G401 (cell line): ENCODE results near the gene SCD. TPM values are rescaled to one million over a fixed set of nuclear protein-coding genes. Genes with fewer than 3 reads are reported as not detected.

ENCODE experiments used
- DNase-seq: peaks from one replicate; pipeline ENCODE4 v3.0.0-alpha.2; 2015; ENCODE audit warnings: low spot score
- in situ Hi-C: cut with HindIII; loops from 2 replicates; pipeline ENCODE4 v1.10.0; 2016; ENCODE audit warnings: low sequenced_read_pairs, mixed read lengths
- total RNA-seq: library from RNA; depleted of rRNA; stranded (reverse); fragments of >200 nt; shearing (Covaris generic); gene quantifications from 2 replicates; pipeline ENCODE4 v1.2.3, GENCODE V29; 2014

SCD gene
- total RNA-seq, 1 experiment from 2014 or later: 607 TPM

GRCh38 chr10:100334762-100335161, 12.3 kb upstream of the SCD start:
- DNase-seq: no peak
- in situ Hi-C loops: loop anchor here (25.0 kb wide), 1 partner anchor 178 kb away; the partner anchor contains the start of gene SEC31B

- in situ Hi-C loops: loop anchor here (25.0 kb wide), 1 partner anchor 174 kb away; the partner anchor contains the start of gene SEC31B
- DNase-seq: peak; percentile 74
Observed at GRCh38 chr10:100338434-100339036, 8.5 kb upstream of the SCD start.

- in situ Hi-C loops: loop anchor here (25.0 kb wide), 1 partner anchor 173 kb away; the partner anchor contains the start of gene SEC31B
- DNase-seq: no peak
Observed at GRCh38 chr10:100339236-100339635, 7.8 kb upstream of the SCD start.

- DNase-seq: no peak
- in situ Hi-C loops: loop anchor here (25.0 kb wide), 1 partner anchor 171 kb away; the partner anchor contains the start of gene SEC31B
Observed at GRCh38 chr10:100340948-100341847, 5.8 kb upstream of the SCD start.

GRCh38 chr10:100341953-100342626, 4.9 kb upstream of the SCD start:
- in situ Hi-C loops: loop anchor here (25.0 kb wide), 1 partner anchor 170 kb away; the partner anchor contains the start of gene SEC31B
- peak; percentile 49 for DNase-seq

- in situ Hi-C loops: loop anchor here (25.0 kb wide), 1 partner anchor 170 kb away; the partner anchor contains the start of gene SEC31B
Observed at GRCh38 chr10:100342627-100342972, 4.4 kb upstream of the SCD start.

GRCh38 chr10:100344241-100344788, 2.7 kb upstream of the SCD start:
- in situ Hi-C loops: loop anchor here (25.0 kb wide), 1 partner anchor 168 kb away; the partner anchor contains the start of gene SEC31B
- DNase-seq: no peak

More at GRCh38 chr10:100342627-100342972, 4.4 kb upstream of the SCD start:
- DNase-seq: no peak

- DNase-seq: no peak
- in situ Hi-C loops: loop anchor here (25.0 kb wide), 1 partner anchor 167 kb away; the partner anchor contains the start of gene SEC31B
Observed at GRCh38 chr10:100345570-100346330, 1.3 kb upstream of the SCD start.

GRCh38 chr10:100346351-100346764, 675 bp upstream of the SCD start:
- peak; percentile 63 for DNase-seq
- in situ Hi-C loops: loop anchor here (25.0 kb wide), 1 partner anchor 166 kb away; the partner anchor contains the start of gene SEC31B

- in situ Hi-C loops: loop anchor here (25.0 kb wide), 1 partner anchor 165 kb away; the partner anchor contains the start of gene SEC31B
- DNase-seq: no peak
Observed at GRCh38 chr10:100347568-100348195, 649 bp downstream of the SCD start.

GRCh38 chr10:100348389-100348927, 1.4 kb downstream of the SCD start:
- in situ Hi-C loops: loop anchor here (25.0 kb wide), 1 partner anchor 164 kb away; the partner anchor contains the start of gene SEC31B
- no peak for DNase-seq

GRCh38 chr10:100349087-100349486, 2.1 kb downstream of the SCD start:
- in situ Hi-C loops: loop anchor here (25.0 kb wide), 1 partner anchor 163 kb away; the partner anchor contains the start of gene SEC31B
- DNase-seq: no peak

GRCh38 chr10:100349672-100350071, 2.6 kb downstream of the SCD start:
- DNase-seq: no peak
- in situ Hi-C loops: loop anchor here (25.0 kb wide), 1 partner anchor 163 kb away; the partner anchor contains the start of gene SEC31B

- no peak for DNase-seq
- in situ Hi-C loops: no loop called here
Observed at GRCh38 chr10:100350914-100351485, 4.0 kb downstream of the SCD start.

- in situ Hi-C loops: no loop called here
- no peak for DNase-seq
Observed at GRCh38 chr10:100353770-100354485, 6.9 kb downstream of the SCD start.

GRCh38 chr10:100355086-100355485, 8.1 kb downstream of the SCD start:
- in situ Hi-C loops: no loop called here
- no peak for DNase-seq
